ENCODE data around the gene CUL2. TPM values are rescaled to one million over a fixed set of nuclear protein-coding genes. Genes with fewer than 3 reads are reported as not detected.

Gene CUL2
- total and polyA plus RNA-seq, 10 of the 15 experiments (the other 5 are each of a cell fraction or from before 2014, with no cell fraction given), result 11.9 to 56.5 (median 33.2) TPM

DNA sequence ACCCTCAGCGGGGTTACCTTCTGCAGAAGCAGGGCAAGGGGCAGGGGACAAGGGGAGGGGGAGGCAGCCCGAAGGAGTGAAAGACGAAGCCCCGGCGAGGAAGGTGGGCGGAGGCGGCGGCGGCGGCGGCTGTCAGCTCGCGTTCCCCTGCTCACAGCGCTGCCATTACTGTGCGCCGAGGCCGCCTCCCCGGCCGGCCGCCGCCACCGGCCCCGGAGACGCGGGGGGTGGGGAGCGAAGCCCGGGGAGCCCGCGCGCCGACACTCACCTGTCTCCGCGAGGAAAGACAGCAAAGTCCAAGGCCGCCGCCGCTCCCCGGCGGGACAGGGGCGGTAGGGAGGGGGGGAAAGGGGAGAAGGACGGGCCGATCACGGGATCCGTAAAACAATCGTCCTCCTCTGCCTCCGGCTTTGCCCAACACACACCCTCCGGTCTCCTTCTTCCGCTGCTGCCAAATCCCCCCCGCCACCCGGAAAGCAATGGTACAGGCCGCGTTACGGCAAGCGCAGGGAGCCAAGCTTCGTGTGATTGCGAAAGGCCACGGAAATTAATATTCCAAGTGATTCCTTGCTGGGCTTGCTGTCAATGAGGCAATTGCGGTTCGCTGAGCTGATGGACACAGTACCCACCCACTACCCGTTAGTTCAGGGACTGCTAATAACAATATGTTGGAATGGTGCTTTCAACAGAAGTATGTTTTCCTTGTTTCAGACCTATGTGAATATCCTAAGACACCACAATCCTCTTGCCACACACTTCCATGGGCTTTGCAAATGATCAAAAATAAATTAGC, at the start of gene CUL2 (continued):
- TF ChIP-seq, protein P1, sequence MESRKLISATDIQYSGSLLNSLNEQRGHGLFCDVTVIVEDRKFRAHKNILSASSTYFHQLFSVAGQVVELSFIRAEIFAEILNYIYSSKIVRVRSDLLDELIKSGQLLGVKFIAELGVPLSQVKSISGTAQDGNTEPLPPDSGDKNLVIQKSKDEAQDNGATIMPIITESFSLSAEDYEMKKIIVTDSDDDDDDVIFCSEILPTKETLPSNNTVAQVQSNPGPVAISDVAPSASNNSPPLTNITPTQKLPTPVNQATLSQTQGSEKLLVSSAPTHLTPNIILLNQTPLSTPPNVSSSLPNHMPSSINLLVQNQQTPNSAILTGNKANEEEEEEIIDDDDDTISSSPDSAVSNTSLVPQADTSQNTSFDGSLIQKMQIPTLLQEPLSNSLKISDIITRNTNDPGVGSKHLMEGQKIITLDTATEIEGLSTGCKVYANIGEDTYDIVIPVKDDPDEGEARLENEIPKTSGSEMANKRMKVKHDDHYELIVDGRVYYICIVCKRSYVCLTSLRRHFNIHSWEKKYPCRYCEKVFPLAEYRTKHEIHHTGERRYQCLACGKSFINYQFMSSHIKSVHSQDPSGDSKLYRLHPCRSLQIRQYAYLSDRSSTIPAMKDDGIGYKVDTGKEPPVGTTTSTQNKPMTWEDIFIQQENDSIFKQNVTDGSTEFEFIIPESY (IDR thresholded peaks at IDR 0.05), result no peak
- TF ChIP-seq PAX8 (IDR thresholded peaks at IDR 0.05) (no peak), MYB (IDR thresholded peaks at IDR 0.05; ENCODE audit: borderline replicate concordance, low read depth, low read length) (no peak), KAT2A (conservative IDR thresholded peaks at IDR 0.05; ENCODE audit: control insufficient read depth, low read depth, low read length) (no peak), ZNF622 (IDR thresholded peaks at IDR 0.05) (no peak)
- TF ChIP-seq, protein P2, sequence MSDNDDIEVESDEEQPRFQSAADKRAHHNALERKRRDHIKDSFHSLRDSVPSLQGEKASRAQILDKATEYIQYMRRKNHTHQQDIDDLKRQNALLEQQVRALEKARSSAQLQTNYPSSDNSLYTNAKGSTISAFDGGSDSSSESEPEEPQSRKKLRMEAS (IDR thresholded peaks at IDR 0.05; ENCODE audit: low read depth, low read length), result no peak
- TF ChIP-seq, protein P3, sequence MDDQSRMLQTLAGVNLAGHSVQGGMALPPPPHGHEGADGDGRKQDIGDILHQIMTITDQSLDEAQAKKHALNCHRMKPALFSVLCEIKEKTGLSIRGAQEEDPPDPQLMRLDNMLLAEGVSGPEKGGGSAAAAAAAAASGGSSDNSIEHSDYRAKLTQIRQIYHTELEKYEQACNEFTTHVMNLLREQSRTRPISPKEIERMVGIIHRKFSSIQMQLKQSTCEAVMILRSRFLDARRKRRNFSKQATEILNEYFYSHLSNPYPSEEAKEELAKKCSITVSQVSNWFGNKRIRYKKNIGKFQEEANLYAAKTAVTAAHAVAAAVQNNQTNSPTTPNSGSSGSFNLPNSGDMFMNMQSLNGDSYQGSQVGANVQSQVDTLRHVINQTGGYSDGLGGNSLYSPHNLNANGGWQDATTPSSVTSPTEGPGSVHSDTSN (IDR thresholded peaks at IDR 0.05; ENCODE audit: insufficient replicate concordance, low read depth, low read length), result no peak

Measured in GM12878 (cell line).